ENCODE measurements around the gene CUX1. TPM values are rescaled to one million over a fixed set of nuclear protein-coding genes. Genes with fewer than 3 reads are reported as not detected.
"Not testable (repeated sequence)": the region's sequence is repeated elsewhere in the genome, so short reads cannot be mapped to it uniquely, and the experiment has no call there.

The CUX1 gene
- total RNA-seq, 1 donor from 2014 or later = 101 TPM

DNA sequence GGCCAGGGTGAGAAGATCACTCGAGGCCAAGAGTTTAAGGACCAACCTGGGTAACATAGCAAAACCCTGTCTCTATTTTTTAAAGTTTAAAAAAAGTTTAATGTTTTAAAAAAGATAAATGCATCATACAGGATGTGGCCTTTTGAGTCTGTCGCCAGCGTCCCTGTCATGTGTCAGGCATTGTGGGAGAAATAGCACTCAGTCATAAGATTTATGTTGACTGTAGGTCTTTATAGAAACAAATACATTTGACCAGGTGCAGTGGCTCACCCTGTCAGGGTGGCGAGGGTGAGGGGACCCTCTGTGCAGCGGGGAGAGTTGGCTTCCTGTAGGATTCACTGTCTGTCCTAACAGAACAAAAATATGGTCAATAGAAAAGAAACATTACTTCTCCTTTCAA, 405.8 kb downstream of the CUX1 start:
- no peaks in the 10 kb centered on the region for H3K4me1 ChIP-seq
- no peak overlapping the region for H3K27ac ChIP-seq
- no peaks in the 10 kb centered on the region for H3K9me3 ChIP-seq
- intact Hi-C loops (cut with DNase I) = no loop called here
- DNase-seq (ENCODE audit: low spot score in 2 of 2) = no peak
- no peaks in the 10 kb centered on the region for H3K27me3 ChIP-seq
- H3K4me3 ChIP-seq = no peak overlapping the region
- TF ChIP-seq, protein P1, sequence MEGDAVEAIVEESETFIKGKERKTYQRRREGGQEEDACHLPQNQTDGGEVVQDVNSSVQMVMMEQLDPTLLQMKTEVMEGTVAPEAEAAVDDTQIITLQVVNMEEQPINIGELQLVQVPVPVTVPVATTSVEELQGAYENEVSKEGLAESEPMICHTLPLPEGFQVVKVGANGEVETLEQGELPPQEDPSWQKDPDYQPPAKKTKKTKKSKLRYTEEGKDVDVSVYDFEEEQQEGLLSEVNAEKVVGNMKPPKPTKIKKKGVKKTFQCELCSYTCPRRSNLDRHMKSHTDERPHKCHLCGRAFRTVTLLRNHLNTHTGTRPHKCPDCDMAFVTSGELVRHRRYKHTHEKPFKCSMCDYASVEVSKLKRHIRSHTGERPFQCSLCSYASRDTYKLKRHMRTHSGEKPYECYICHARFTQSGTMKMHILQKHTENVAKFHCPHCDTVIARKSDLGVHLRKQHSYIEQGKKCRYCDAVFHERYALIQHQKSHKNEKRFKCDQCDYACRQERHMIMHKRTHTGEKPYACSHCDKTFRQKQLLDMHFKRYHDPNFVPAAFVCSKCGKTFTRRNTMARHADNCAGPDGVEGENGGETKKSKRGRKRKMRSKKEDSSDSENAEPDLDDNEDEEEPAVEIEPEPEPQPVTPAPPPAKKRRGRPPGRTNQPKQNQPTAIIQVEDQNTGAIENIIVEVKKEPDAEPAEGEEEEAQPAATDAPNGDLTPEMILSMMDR (IDR thresholded peaks at IDR 0.05) = no peak
- peaks cover 8 to 11% of the 10 kb centered on the region in 2 donors for H3K36me3 ChIP-seq

DNA sequence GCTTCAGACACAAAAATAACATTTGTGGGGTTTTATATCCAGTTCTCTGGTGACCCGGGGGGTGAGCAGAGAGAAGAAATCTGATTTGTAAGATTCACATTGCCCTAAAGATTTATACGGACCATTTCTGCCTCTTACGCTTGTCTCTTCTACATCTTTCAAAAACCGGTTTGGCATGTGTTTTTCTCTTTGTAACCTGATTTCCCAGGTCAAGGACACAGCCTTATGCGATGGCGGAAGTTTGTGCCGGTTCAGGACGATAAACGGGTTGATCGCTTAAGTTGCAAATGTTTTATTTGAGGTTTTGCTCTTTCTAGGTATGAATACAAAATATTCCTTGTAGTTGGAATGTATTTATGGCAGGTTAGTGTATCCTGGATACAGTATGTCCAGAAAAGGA, 407.6 kb downstream of the CUX1 start:
- intact Hi-C loops (cut with DNase I) = no loop called here
- Histone ChIP-seq H3K9me3 (no peaks in the 10 kb centered on the region), H3K27ac (no peak overlapping the region), H3K27me3 (no peaks in the 10 kb centered on the region), H3K4me3 (no peak overlapping the region), H3K36me3 (peaks cover 17 to 20% of the 10 kb centered on the region in 2 donors), H3K4me1 (no peaks in the 10 kb centered on the region)
- no peak for DNase-seq (ENCODE audit: low spot score in 2 of 2)
- TF ChIP-seq, protein P1 (IDR thresholded peaks at IDR 0.05) = no peak

DNA sequence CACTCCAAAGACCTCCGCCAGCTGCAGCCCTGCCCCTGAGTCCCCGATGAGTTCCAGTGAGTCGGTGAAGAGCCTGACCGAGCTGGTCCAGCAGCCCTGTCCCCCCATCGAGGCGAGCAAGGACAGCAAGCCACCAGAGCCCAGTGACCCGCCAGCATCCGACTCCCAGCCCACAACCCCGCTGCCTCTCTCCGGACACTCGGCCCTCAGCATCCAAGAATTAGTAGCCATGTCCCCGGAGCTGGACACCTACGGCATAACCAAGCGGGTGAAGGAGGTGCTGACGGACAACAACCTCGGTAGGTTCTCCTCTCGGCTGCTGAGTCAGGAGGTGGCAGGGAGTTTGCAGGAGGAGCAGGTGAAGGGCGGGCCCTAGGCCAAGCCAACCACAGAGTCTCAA, 409.9 kb downstream of the CUX1 start:
- intact Hi-C loops (cut with DNase I) = no loop called here
- no peak for DNase-seq (ENCODE audit: low spot score in 2 of 2)
- Histone ChIP-seq H3K9me3 (no peaks in the 10 kb centered on the region), H3K36me3 (peaks cover 17 to 20% of the 10 kb centered on the region in 2 donors), H3K27ac (no peak overlapping the region), H3K27me3 (no peaks in the 10 kb centered on the region), H3K4me1 (no peaks in the 10 kb centered on the region), H3K4me3 (no peak overlapping the region)
- TF ChIP-seq, protein P1 (IDR thresholded peaks at IDR 0.05) = no peak

DNA sequence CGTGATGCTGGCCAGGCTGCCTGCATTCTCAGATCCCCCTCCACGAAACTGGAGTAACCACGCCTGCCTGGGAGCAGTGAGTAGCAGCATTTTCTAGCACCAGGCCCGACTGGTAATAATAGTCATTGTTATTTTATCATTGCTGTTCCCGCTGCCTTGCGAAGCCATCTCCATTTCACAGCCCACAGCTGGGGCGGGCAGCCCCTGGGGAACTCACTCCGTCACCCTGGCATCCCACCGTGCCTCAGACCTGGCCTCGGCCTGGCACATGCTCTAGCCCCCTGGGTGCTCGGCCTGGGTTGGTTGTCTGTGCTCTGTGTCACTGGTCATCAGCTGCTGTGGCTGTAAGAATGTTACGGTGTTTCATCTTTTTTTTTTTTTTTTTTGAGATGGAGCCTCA, 411.5 kb downstream of the CUX1 start:
- Histone ChIP-seq H3K36me3 (peaks cover 17 to 20% of the 10 kb centered on the region in 2 donors), H3K9me3 (no peaks in the 10 kb centered on the region), H3K4me3 (no peak overlapping the region), H3K27ac (no peak overlapping the region), H3K4me1 (no peaks in the 10 kb centered on the region), H3K27me3 (no peaks in the 10 kb centered on the region)
- TF ChIP-seq, protein P1 (IDR thresholded peaks at IDR 0.05) = no peak
- intact Hi-C loops (cut with DNase I) = no loop called here
- no peak for DNase-seq (ENCODE audit: low spot score in 2 of 2)

DNA sequence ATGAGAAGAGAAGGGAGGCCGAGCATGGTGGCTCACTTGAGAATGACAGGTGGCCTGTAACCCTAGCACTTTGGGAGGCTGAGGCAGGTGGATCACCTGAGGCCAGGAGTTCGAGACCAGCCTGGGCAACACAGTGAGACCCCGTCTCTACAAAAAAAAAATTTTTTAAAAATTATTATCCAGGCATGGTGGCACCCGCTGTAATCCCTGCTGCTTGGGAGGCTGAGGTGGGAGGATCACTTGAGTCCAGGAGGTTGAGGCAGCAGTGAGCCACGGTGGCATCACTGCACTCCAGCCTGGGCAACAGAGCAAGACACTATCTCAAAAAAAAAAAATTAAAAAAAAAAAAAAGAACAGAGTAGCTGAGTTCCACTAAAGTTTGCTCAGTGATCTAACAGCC, 412.7 kb downstream of the CUX1 start:
- H3K4me1 ChIP-seq; H3K27me3 ChIP-seq; H3K4me3 ChIP-seq; H3K9me3 ChIP-seq; H3K27ac ChIP-seq; intact Hi-C loops (cut with DNase I); DNase-seq (ENCODE audit: low spot score in 2 of 2): not testable (repeated sequence)
- H3K36me3 ChIP-seq = peaks cover 29 to 30% of the 10 kb centered on the region in 2 donors

DNA sequence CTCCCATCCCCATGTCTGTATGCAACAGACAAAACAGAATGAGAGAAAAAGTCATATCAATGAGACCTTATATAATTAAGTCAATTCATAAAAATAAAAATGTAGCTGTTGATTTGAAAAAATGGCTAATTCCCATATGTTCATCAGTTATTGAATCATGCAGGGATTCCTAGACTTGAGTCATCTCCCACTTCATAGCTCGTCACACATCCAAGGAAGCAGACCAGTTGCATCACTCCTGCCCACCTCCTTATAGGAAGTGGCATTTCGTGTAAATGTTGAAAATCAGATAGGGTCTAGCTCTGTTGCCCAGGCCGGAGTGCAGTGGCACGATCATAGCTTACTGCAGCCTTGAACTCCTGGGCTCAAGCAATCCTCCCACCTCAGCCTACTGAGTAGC, 413.2 kb downstream of the CUX1 start:
- no peaks in the 10 kb centered on the region for H3K27me3 ChIP-seq
- DNase-seq (ENCODE audit: low spot score in 2 of 2) = no peak
- no peak overlapping the region for H3K27ac ChIP-seq
- no peaks in the 10 kb centered on the region for H3K9me3 ChIP-seq
- H3K36me3 ChIP-seq = peaks cover 30 to 32% of the 10 kb centered on the region in 2 donors
- TF ChIP-seq, protein P1 (IDR thresholded peaks at IDR 0.05) = no peak
- H3K4me3 ChIP-seq = no peak overlapping the region
- intact Hi-C loops (cut with DNase I) = no loop called here
- H3K4me1 ChIP-seq = no peaks in the 10 kb centered on the region
